NCI-H146 (cell line): ENCODE data around the gene COX5B.
A peak's percentile ranks its signal among the peaks of the same experiment; 100 is the strongest.
"Not testable (repeated sequence)": the region's sequence is repeated elsewhere in the genome, so short reads cannot be mapped to it uniquely, and the experiment has no call there.

Experiments used
- DNase-seq: peaks from one replicate; lab custom pipeline; 2025; lab: John Stamatoyannopoulos, UW

Gene COX5B

DNA sequence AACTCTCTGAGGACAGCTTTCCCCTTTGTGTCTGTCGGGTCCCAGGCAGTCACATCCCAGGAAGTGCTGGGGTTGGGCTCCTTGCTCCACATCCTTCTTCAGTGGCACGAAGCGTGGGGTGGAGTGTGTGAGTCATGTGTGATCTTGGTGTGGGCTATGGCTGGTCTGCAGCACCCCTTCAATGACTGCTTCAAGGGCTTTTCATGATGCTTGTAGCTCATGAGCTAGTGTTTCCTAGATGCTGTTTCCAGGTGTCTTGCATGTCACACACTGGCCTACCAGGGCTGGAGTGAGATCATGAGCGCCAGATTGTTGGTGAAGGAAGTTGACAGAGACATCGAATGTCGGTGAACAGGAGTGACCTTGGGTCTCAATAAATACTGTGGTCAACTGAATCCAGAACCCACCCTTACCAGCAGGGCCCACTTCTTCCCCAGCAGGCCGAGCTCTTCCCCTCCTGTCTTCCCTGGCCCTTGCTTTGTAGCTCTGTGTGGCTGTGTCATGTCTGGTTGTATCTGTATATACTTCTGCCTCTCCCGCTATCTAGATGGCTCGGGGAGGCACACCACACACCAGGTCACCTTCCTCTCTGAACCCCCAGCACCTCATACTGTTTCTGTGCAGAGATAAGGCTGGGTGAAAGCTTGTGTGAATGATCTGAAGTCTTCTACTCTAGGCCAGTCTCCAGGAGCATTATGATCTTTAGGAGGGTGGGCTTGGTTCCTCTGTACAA, 27.5 kb downstream of the COX5B start:
- DNase-seq: peak; percentile 24

- peak; percentile 91 for DNase-seq
These were observed 28.0 kb downstream of the COX5B start for GRCh38 chr2:97673915-97674283.

GRCh38 chr2:97675430-97676113, 29.7 kb downstream of the COX5B start:
- peak; percentile 89 for DNase-seq

DNA sequence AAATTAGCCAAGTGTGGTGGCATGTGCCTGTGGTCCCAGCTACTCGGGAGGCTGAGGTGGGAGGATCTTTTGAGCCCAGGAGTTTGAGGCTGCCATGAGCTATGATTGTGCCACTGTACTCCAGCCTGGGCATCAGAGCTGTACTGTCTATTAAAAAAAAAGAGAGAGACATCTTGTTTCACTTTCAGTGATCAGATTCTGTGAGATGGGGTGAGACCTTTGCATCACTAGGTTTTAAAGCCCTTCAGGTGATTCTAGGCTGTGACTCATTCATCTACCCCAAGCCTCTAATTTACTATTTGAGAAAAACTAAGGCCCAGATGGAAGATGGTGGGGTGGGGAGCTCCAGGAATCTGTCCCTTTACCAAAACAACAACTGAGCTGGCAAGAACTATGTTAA, 30.8 kb downstream of the COX5B start:
- no peak for DNase-seq

DNA sequence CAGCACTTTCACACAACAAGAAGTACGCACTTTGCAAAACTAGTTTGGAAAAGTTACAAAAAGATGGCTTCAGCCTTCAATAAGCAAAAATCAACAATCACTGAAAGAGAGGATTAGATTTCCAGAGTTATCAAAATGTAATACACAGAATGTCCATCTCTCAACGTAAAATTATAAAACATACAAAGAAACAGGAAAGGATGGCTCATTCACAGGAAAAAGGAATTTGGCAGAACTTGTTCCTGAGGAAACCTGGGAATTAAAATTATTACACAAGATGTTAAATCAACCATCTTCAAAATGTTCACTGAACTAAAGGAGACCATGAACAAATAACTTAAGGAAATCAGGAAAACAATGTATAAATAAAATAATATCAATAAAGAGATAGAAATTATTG, 31.6 kb downstream of the COX5B start:
- no peak for DNase-seq

DNA sequence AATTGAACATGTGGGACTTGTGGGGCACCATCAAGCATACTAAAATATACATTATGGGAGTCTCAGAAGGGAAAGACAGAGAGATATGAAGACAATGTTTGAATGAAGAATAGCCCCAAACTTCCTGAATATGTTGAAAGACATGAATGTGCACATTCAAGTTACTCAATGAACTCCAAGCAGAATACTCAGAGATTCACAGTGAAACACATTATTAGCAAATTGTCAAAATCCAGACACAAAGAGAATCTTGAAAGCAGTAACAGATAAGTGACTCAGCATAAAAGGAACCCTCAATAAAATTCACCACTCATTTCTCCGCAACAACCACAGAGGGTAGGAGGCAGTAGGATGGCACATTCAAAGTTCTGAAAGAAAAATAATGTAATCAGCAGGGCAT, 32.4 kb downstream of the COX5B start:
- DNase-seq: no peak

- DNase-seq: not testable (repeated sequence)
These were observed 41.4 kb downstream of the COX5B start for GRCh38 chr2:97687235-97687634.

- no peak for DNase-seq
These were observed 42.4 kb downstream of the COX5B start for GRCh38 chr2:97688062-97688827.

GRCh38 chr2:97691166-97691565, 45.3 kb downstream of the COX5B start:
- DNase-seq: no peak

GRCh38 chr2:97693476-97693875, 47.6 kb downstream of the COX5B start:
- DNase-seq: no peak

GRCh38 chr2:97695744-97696143, 49.9 kb downstream of the COX5B start:
- DNase-seq: no peak

DNA sequence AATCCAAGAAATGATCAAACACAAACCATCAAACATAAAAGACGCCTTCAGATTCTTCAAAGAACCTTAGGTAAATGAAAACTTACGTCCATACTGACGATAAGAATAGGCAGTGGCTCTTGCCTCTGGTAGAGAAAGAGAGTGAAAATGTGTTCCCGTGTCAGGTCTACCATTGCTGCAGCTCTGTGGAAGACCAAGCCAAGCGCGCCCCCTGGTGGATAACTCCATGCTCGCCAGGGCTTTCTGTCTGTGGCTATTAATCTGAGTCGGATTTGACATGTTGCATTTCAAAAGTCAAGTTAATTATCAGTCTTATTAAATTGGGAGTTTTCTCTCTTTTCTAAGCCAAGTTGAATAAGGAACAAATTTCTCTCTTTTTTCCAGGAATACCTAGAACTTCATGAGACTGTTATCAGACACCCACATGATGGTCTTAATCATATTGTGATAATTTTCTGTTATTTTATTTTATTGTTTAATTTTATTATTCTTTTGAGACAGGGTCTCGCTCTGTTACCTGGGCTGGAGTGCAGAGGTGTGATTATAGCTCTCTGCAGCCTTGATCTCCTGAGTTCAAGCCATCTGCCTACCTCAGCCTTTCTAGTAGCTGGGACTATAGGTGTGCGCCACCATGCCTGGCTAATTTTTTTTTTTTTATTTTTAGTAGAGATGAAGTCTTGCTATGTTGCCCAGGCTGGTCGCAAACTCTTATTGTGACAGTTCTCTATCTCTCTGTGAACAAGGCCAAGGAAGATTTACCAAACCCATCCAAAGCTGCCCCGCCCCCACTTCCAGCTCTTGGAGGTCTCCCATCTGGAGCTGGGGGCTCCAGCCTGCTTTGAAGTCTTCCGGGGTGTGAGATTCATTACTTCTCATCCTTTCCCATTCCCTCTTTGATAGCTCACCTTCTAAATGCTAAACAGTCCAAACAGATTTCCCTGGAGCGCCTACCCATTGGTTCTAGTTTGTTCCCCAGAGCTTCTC, 51.7 kb downstream of the COX5B start:
- peak; percentile 81 for DNase-seq
